CD8-positive, alpha-beta memory T cell (primary cell): ENCODE data around the gene DGKB. TPM values are rescaled to one million over a fixed set of nuclear protein-coding genes. Genes with fewer than 3 reads are reported as not detected.

Source experiments
- CTCF ChIA-PET: fragments of 350-600 bp; sonication (Branson Sonifier 250); formaldehyde crosslinking; loops from one replicate; lab custom pipeline; 2021; ENCODE audit warnings: antibody characterized with exemption; lab: Charles Lee
- POLR2A ChIA-PET: fragments of 350-600 bp; sonication (Branson Sonifier 250); formaldehyde crosslinking; loops from one replicate; lab custom pipeline; 2021; ENCODE audit warnings: antibody characterized with exemption; lab: Charles Lee
- DNase-seq, 5 donors: peaks; one replicate each; pipeline versions ENCODE4 v3.0.0 to v3.0.0-alpha.2; 2020 to 2022; ENCODE audit warnings: mixed read lengths in 1 of 5
- H3K27ac ChIP-seq: one replicate; pipeline ENCODE4 v1.7.0; 2013; ENCODE audit warnings: low read depth, mild to moderate bottlenecking, low read length, moderate library complexity
- H3K27me3 ChIP-seq: 2 replicates; pipeline ENCODE4 v1.7.0; 2013; ENCODE audit warnings: low read length, mild to moderate bottlenecking; ENCODE audit not compliant: insufficient read depth, poor library complexity, severe bottlenecking
- H3K36me3 ChIP-seq: 2 replicates; pipeline ENCODE4 v1.7.0; 2013; ENCODE audit warnings: mild to moderate bottlenecking, low read length, moderate library complexity; ENCODE audit not compliant: insufficient read depth
- H3K4me1 ChIP-seq: 2 replicates; pipeline ENCODE4 v1.7.0; 2013; ENCODE audit warnings: mild to moderate bottlenecking, low read length, moderate library complexity; ENCODE audit not compliant: insufficient read depth
- H3K4me3 ChIP-seq: 2 replicates; pipeline ENCODE4 v1.7.0; 2013; ENCODE audit warnings: mild to moderate bottlenecking, low read length
- H3K9me3 ChIP-seq: 2 replicates; pipeline ENCODE4 v1.7.0; 2013; ENCODE audit warnings: mild to moderate bottlenecking, low read length
- H3K27ac Mint-ChIP-seq, 8 donors: one replicate each; pipeline ENCODE4 v1.8.0; 2020 to 2021; ENCODE audit warnings: mixed read lengths in 8 of 8, mild to moderate bottlenecking in 6 of 8, inconsistent platforms in 3 of 8, moderate library complexity in 3 of 8
- H3K27me3 Mint-ChIP-seq, 2 donors: one replicate each; pipeline ENCODE4 v1.8.0; 2020 to 2021; ENCODE audit warnings: mixed read lengths in 2 of 2, mild to moderate bottlenecking in 1 of 2, moderate library complexity in 1 of 2
- H3K36me3 Mint-ChIP-seq, 3 donors: one replicate each; pipeline ENCODE4 v1.8.0; 2020 to 2021; ENCODE audit warnings: mixed read lengths in 3 of 3, inconsistent platforms in 1 of 3, mild to moderate bottlenecking in 1 of 3
- H3K4me1 Mint-ChIP-seq, 3 donors: one replicate each; pipeline ENCODE4 v1.8.0; 2020 to 2021; ENCODE audit warnings: mixed read lengths in 3 of 3, inconsistent platforms in 1 of 3, mild to moderate bottlenecking in 1 of 3
- H3K4me3 Mint-ChIP-seq, 7 donors: one replicate each; pipeline ENCODE4 v1.8.0; 2020 to 2021; ENCODE audit warnings: mixed read lengths in 7 of 7, mild to moderate bottlenecking in 6 of 7, moderate library complexity in 4 of 7, inconsistent platforms in 2 of 7
- H3K9me3 Mint-ChIP-seq, 5 donors: one replicate each; pipeline ENCODE4 v1.8.0; 2020 to 2022; ENCODE audit warnings: mixed read lengths in 5 of 5, mild to moderate bottlenecking in 3 of 5, moderate library complexity in 2 of 5, inconsistent platforms in 1 of 5
- polyA plus RNA-seq: library from polyadenylated mRNA; unstranded; fragments of 300-500 nt; fragmentation: Illumina TruSeq; gene quantifications from one replicate; pipeline ENCODE4 v1.2.3, GENCODE V29; 2021
- total RNA-seq, 2 experiments: library from RNA; stranded (reverse); gene quantifications; one replicate each; pipeline ENCODE4 v1.2.3, GENCODE V29; 2021

DGKB gene
- total and polyA plus RNA-seq, 3 experiments from 2014 or later: not detected

DNA sequence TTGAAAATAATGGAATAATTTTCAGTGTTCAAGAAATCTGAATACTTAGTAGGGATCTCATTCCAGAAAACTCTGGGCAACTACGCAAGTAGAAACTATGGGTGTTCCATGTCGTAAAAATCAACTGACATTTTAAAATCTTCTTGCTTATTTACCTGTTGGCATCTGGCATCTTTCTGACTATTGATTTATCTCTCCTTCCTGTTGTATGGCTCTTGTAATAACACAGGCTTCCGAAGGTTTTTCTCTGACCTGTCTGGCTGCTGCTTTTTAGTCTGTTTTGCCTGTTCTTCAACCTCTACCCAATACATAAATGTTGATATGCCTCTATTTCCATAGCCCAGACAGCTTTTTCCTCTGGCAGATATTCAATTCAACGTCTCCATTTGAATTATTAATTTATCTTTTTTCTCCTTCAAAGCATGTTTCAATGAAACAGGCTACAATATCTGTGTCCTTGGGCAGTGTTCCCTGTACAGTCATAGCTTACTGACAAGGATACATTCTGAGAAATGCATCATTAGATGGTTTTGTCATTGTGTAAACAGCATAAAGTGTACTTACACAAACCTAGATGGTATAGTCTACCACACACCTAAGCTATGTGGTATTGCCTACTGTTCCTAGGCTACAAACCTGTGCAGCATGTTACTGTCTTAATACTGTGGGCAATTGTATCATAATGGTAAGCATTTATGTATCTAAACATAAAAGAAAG, 807.2 kb downstream of the DGKB start:
- ChIA-PET CTCF (no interaction called here), POLR2A (no interaction called here)
- Mint-ChIP-seq H3K27ac (no peak overlapping the region), H3K4me1 (no peaks in the 10 kb centered on the region), H3K27me3 (peaks cover 0 to 4% of the 10 kb centered on the region in 2 donors), H3K9me3 (no peaks in the 10 kb centered on the region), H3K36me3 (no peaks in the 10 kb centered on the region), H3K4me3 (no peak overlapping the region)
- Histone ChIP-seq H3K4me1 (no peaks in the 10 kb centered on the region), H3K36me3 (no peaks in the 10 kb centered on the region), H3K27ac (no peak overlapping the region), H3K4me3 (no peak overlapping the region), H3K9me3 (no peaks in the 10 kb centered on the region), H3K27me3 (no peaks in the 10 kb centered on the region)
- no peak for DNase-seq
